IPS-NIHi7 (cell line): ENCODE measurements around the gene CD72.
A peak's percentile ranks its signal among the peaks of the same experiment; 100 is the strongest.
"Not testable (repeated sequence)": the region's sequence is repeated elsewhere in the genome, so short reads cannot be mapped to it uniquely, and the experiment has no call there.

Source experiments
- DNase-seq: peaks from one replicate; pipeline ENCODE4 v3.0.0; 2012; ENCODE audit warnings: mixed read lengths; ENCODE audit errors: extremely low spot score

CD72 gene

GRCh38 chr9:35593581-35593980, 24.6 kb downstream of the CD72 start:
- DNase-seq = no peak

DNA sequence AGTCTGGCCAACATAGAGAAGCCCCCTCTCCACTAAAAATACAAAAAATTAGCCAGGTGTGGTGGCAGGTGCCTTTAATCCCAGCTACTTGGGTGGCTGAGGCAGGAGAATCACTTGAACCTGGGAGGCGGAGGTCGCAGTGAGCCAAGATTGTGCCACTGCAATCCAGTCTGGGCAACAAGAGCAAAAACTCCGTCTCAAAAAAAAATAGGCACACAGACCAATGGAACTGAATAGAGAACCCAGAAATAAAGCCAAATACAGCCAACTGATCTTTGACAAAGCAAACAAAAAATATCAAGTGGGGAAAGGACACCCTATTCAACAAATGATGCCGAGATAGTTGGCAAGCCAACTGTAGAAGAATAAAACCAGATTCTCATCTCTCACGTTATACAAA, 29.7 kb downstream of the CD72 start:
- not testable (repeated sequence) for DNase-seq

GRCh38 chr9:35584681-35585080, 33.5 kb downstream of the CD72 start:
- not testable (repeated sequence) for DNase-seq

DNA sequence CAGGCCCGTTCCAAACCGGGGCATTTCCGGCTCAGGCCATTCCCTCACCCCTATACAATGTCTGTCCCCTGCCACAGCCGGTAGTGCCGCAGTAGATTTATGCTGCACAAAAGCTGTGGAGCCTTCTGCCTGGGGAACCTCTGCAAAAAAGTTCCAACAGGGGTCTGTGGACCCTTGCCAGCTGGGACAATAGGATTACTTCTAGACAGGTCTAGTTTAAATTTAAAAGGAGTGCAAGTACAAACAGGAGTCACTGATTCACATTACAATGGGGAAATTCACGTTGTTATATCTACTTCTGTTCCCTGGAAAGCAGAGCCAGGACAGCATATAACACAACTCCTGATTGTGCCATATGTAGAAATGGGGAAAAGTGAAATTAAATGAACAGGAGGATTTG, 34.7 kb downstream of the CD72 start:
- not testable (repeated sequence) for DNase-seq

DNA sequence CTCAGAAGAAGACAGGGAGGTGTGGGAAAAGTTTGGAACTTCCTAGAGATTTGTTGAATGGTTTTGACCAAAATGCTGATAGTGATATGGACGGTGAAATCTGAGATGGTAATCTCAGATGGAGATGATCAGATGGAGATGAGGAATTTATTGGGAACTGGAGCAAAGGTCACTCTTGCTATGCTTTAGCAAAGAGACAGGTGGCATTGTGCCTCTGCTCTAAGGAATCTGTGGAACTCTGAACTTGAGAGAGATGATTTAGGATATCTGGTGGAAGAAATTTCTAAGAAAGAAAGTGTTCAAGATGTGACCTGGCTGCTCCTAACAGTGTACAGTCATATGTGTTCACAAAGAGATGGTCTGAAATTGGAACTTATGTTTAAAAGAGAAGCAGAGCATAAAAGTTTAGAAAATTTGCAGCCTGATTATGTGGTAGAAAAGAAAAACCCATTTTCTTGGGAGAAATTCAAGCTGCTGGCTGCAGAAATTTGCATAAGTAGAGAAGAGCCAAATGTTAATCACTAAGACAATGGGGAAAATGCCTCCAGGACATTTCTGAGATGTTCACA, 38.5 kb downstream of the CD72 start:
- not testable (repeated sequence) for DNase-seq

- DNase-seq = no peak
These were observed 39.1 kb downstream of the CD72 start for GRCh38 chr9:35579130-35579529.

DNA sequence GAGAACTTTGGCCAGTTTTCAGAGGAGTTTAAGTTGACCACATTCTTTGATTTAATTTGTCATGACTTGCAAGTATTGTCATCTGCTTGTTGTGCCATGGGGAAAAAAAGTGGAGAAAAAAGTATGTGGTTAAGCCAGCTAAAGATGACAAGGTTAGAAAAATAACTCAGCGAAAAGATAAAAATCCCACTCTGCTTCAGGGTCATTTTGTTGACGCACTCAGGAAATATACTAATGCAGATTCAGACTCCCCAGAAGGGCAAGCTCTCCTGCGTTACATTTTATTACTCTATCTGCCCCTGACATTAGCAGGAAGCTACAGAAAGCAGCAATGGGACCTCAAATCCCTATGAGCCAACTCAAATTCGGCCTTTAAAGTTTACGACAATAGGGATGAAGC, 40.7 kb downstream of the CD72 start:
- DNase-seq = no peak

GRCh38 chr9:35575478-35575877, 42.7 kb downstream of the CD72 start:
- no peak for DNase-seq

DNA sequence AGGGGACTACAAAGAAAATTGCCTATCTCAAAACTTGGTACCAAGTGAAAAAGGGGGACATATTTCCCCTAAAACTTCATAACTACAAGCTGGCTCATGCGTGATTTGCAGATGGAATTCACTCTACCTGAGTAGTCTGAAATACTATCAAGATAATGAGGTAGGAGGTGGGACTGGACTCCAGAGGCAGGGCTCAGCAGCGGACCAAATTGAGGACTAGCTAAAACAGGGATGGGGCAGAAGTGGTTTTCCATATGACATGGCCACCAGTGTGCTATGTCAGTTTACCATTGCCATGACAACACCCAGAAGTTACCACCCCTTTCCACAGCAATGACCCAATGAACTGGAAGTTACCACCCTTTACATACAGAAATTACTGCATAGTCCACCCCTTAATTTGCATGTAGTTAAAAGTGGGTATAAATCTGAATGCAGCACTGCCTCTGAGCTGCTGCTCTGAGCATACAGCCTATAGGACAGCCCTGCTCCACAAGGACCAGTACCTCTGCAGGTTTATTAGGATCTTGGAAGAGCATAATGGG, 43.6 kb downstream of the CD72 start:
- DNase-seq = no peak

DNA sequence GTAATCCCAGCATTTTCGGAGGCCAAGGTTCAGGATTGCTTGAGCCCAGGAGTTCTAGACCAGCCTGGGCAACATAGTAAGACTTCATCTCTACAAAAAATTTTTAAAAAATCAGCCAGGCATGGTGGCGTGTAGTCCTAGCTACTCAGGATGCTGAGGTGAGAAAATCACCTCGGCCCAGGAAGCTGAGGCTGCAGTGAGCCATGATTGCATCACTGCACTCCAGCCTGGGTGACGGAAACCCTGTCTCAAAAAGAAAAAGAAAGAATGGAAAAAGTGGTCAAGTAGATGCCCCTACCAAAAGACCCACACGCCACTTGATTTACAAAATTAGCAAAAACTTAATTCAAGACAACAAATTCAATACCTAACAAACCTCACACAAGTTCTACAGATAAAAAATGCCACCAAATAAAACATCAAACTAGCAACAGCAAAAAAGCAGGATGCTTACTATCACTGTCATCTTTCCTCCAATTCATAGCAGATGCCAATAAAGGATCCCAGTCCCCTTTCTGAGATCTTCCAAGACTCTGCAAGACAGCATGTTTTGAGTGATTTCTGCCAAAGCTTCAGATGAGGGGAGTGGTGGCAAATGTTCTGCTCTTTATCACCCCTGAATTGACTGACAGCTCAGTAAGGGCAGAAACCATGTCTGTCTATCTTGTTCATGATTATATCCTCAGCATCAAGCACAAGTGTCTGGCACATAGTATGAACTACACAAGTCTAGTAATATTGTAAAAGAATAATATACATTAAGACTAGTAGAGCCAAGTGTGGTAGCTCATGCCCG, 47.3 kb downstream of the CD72 start:
- DNase-seq = no peak

- no peak for DNase-seq
These were observed 49.0 kb downstream of the CD72 start for GRCh38 chr9:35569206-35569605.

- DNase-seq = no peak
These were observed 50.0 kb downstream of the CD72 start for GRCh38 chr9:35568196-35568595.

GRCh38 chr9:35566417-35566816, 51.8 kb downstream of the CD72 start:
- no peak for DNase-seq

- DNase-seq = no peak
These were observed 53.6 kb downstream of the CD72 start for GRCh38 chr9:35564658-35565061.

GRCh38 chr9:35563791-35564197, 54.4 kb downstream of the CD72 start:
- peak; percentile 72 for DNase-seq

DNA sequence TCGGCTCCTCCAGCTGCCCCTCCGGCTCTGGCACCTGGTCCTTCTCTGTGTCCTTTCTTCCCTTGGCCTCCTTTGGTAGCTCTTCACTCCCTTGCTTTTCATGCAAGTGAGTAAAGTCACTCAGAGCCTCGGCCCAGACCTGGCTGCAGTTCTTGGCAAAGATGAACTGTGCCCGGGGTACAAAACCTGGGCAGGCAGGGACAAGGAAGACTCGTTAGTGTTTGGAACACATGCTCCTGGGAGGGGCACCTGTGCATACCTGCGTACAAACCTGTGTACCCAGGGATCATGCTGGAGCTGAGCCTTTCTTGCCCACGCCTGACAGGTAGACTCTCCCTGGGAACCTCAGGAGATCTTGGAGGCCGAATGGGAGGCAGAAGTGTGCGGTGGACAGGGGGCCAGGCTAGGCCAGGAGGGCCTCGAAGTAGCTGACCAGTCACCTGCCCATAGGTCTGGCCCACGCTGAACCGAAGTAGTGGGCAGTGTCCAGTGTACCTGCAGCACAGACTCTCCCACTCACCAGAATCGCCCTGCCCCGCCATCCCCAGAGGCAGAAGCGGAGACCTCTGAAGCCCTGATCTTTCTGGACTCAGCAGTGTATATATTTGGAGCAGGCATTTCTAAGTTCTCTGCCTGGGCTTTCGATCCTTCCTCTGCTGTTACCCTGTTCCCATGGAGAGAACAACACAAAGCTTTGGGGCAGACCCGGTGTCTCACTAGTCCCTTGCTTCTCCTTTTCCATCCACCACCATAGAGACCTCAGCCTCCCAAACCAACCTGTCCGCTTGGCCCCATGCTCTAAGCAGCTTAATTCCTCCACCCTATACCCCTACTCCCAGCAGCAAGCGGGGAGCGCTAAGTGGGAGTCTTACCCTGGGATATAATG, 55.1 kb downstream of the CD72 start:
- no peak for DNase-seq

DNA sequence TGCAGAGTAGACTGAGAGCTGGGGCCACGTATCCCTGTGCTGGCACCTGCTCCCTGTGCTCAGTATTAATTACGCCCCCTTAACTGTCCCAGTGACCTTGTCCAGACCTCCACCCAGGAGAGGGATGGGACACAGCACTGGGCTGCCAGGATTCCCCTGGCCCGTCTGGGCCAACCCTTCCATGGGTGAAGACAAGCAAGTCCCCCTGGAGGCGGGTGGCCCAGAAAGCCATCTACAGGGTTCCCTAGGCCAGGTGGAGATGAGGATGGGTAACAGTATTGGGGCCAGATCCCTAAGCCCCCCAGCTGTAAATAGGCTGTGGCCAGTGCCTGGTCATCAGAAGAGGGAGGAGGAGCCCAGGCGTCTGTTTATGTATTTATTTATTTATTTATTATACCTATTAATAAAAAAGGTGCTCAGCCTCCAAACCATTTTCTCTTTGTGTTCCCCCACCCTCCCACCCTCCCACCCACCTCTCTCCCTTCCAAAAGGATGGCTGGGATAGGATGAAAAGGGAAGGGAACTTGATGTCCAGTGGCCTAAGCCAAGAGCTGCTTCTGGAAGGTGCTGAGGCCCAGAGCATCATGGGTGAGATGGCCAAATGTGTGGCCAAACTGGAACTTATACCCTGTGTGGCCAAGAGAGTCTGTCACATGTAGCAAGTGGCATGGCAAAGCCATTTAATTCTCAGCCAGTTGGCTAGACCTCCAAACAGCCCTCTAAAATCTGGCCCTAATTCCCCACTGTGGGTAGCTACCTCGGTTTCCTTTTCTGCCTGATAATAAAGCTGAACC, 56.5 kb downstream of the CD72 start:
- no peak for DNase-seq

GRCh38 chr9:35560625-35561337, 57.4 kb downstream of the CD72 start:
- DNase-seq = no peak
